Measurements from ENCODE around the gene RAB40A.

RAB40A gene, protein sequence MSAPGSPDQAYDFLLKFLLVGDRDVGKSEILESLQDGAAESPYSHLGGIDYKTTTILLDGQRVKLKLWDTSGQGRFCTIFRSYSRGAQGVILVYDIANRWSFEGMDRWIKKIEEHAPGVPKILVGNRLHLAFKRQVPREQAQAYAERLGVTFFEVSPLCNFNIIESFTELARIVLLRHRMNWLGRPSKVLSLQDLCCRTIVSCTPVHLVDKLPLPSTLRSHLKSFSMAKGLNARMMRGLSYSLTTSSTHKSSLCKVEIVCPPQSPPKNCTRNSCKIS

DNA sequence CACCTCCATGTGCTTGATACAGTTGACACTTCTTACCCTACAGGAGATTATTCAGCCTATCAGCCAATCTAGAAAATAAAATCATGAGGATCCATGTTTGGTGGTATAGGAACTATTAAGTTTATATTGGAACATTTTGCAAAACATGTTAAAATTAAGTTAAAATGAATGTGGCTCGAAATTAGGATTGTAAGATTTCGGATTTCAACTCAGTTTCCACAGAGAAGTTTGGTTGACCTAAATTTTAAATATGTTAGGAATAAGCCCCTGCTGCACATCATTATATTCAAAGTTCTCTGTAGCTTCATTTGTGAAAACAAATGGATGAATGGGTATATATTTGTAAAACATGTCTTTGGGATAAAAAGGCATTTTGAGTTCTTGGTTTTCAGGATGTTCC, at the start of gene RAB40A:
TSS of gene RAB40A (minus strand) at position 101 of the 400 bp plus-strand sequence. CDS start 18,733 bp downstream, outside the sequence.
- no peak for DNase-seq

DNA sequence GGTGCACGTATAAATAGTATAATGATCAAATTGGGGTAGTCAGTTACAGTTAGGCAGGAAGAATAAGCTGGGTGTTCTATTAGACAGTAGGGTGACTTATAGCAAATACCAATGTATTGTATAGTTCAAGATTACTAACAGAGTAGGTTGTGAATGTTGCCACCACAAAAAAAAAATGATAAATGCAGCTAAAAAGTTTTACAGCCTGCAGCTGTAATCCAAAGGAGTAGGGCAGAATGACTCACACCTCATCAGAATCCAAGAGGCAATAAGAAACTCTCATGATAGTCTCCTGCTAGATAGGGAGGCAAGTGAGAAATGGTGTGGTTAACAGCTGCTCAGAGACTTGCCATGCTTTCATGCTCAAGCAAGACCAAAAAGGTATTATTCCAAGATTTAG, 46.5 kb upstream of the RAB40A start:
- DNase-seq, result no peak

DNA sequence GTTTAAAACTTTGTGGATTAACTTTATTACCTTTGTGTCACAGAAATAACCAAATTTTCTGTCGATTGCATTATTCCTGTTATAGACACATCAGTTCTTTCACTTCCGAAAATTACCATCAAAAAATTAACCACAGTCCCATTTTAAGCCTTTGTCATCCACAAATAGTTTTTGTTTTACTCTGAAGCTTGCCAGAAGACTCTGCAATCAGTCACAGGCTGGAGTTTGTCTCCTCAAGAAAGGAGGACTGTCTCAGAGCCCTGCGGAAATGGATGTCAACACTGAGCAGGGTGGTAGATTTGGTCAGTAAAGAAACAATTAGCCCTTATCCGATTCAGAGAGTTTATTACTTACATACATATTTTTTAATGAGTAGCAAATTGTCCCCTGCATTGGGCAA, 45.9 kb upstream of the RAB40A start:
- DNase-seq, result no peak

DNA sequence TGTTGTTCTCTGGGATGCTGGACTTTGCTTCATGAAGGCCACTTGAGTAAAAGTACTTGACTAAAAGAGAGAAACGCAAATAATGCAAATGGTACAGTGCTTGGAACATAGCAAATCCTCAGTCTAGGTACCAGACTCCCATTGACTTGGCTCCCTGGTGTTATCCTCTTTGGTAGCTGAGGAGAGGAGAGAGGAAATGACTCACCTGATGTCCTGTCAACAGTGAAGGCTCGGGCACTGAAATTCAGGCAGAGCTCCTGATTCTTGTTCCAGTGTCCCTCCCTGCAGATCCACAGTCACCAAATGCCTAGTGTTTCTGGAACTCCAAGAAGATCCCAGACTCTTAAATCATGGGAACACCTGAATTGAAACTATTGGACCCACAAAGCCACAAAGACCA, 43.5 kb upstream of the RAB40A start:
- no peak for DNase-seq

DNA sequence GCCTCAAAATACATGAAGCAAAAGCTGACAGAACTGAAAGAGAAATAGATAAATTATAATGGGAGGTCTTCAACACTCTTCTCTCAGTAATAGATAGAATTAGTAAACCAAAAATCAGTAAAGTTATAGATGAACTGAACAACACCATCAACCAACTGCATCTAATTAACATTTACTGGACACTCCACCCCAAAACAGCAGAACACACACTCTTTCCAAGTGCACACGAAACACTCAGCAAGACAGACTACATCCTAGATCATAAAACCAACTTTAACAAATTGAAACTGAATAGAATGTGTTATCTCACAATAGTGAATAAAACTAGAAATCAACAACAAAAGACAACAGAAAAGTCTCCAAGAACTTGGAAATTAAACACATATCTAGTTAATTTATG, 41.0 kb upstream of the RAB40A start:
- DNase-seq, result no peak

DNA sequence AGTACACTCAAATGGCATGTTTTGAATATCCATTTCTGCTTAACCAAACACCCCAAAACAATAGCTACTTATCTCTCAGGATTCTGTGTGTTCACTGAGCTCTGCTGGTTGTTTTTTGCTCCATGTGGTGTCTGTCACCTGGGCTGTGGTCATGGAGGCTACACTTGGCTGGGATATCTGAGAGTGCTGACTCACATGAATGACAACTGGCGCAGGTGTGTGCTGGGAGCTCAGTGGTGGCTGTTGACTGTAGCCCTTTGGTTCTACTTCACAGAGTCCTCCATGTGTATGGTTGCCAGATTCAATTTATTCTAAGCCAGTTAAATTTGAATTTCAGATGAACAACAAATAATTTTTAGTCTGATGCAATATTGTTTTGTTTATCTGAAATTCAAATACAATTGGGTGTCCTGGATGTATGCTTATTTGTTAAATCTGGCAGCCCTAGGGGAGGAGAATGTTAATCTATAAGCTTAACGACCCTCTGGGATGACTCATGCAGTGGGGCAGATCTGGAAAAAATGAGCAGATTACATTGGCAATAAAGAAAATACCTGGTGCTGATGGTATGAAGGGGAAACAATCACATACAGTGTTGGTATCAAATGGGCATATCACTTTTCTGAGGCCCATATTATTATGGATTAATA, 37.8 kb upstream of the RAB40A start:
- DNase-seq, result no peak

DNA sequence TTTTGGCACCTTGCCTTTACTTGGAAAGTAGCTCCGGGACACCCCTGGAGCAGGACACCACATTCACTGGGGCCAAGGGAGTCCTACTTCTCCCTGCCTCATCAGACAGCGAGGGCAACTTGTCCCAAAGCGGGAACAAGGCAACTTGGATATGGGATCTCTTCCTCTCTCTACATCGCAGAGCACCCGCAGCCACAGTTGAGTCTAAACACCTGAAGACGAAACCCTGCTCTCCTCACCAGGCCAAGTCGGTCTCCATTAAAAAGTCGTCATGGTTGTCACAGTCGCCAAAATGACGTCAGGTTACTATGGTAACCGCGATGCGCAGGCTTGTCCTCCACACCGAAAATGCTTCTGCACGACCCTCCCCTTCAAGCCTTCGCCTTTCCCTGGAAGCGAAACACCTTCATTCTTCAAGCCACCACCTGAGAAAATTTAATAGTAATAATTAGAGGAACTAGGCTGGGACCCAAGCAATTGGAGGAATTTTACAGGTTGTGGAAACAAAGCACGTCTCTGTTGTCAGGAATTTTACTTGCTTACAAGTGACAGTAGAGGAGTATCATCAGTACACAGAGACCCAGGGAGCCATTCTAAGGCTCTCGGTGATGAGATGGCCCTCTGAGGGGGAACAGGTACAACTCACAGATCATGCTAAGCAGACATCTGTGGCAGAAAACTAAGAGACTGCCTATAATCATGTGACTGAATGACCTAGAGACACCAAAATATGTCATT, 35.6 kb upstream of the RAB40A start:
- peak; percentile 49 for DNase-seq

DNA sequence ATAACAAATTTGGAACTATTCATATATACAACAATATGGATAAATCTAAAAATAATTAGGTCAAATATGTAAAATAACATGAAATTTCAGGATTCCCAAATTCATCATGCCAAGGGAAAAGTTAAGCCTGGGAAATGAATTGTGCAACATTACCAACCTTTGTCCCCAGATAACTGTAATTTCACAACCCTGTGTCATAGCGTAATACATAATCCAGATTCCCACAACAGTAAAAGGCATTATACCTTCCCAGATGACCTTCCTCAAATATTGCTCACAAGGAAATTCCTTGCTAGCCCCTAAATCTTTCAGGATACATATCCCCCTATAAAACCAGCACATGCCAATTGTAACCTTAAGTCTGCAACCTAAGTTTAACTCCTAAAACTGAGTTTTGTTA, 32.9 kb upstream of the RAB40A start:
- DNase-seq, result no peak

DNA sequence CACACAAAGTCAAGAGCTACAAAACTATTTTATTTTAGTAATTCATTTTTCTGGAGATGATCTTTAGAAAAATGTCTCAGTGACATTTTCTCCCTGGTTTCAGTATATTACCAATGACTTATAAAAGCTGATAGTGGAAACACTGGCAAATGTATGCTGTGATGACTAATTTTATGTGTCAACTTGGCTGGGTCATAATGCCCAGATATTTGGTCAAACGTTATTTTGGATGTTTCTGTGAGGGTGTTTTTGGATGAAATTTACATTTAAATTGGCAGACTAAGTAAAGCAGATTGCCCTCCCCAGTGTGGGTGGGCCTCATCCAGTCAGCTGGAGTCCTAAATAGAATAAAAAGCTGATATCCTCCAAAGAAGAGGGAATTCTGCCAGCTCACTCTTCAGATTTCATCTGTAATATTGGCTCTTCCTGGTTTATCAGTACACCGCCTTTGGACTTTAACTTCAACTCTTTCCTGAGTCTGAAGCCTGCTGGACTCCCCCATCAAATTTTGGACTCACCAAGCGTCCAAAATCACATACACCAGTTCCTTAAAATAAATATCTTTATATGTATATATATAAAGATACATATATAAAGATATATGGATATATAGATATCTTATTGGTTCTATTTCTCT, 31.2 kb upstream of the RAB40A start:
- DNase-seq, result no peak

DNA sequence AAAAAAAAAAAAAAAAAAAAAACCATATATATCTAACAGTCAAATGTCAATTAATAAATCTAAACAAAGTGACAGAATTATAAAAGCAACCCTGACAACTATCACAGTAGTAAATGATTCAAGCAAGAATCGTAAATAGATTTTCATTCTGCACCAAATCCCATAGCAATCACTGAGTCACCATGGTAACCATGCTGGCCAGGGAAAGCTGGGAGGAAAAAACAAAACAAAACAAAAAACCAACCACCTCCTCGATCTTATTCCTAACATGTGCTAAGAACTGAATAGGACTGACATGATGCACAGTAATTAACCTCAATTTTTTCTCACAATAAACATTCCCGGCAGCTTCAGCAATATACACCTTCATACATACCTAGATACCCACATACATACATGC, 30.6 kb upstream of the RAB40A start:
- DNase-seq, result no peak

DNA sequence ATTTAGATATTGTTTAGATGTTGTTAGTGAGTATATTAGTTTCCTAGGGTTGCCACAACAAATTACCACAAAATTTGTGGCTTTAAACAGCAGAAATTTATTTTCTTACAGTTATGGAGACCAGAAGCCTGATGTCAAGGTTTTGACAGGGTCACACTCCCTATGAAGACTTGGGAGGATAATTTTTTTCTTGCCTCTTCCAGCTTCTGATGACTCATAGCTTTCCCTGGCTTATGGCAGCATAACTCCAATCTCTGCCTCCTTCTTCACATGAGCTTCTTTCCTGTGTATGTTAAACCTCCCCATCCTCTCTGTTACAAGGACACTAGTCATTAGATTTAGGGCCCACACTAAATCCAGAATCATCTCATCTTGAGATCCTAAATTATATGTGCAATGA, 20.9 kb upstream of the RAB40A start:
- no peak for DNase-seq

DNA sequence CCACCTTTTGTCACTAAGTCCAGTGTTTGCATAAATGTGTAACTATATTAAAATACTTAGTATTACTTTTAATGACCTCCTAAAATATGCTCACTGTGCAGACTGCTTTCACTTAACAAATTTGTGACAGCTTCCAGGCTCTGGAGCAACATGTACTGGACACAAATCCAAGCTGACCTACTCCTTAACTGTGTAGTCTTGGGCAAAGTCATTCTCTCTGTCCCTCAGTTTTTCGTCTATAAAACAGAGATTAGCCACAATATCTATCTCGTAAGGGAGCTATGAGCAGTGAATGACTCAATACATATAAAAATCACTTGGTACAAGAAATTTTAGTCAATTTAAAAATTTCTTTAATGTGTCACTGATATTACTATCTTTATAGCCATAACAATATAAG, 20.4 kb upstream of the RAB40A start:
- no peak for DNase-seq

DNA sequence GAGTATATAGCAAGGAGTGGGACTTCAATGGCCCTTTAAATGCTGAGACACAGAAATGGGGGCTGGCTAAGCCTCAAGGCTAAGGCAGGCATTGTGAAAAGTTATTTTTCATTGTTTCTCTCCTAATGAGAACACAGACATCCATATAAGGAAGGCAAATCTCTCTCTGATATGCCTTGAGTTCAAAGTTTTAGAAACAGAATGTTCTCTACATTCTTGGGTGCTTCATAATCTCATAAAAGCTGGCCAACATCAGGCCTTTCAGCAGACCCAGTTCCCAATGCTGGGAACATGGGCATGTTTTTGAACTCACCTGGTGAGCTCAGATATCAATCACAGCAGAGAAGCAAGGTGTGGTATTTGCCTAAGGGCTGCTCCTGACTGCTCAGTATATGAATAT, 19.4 kb upstream of the RAB40A start:
- DNase-seq, result no peak

DNA sequence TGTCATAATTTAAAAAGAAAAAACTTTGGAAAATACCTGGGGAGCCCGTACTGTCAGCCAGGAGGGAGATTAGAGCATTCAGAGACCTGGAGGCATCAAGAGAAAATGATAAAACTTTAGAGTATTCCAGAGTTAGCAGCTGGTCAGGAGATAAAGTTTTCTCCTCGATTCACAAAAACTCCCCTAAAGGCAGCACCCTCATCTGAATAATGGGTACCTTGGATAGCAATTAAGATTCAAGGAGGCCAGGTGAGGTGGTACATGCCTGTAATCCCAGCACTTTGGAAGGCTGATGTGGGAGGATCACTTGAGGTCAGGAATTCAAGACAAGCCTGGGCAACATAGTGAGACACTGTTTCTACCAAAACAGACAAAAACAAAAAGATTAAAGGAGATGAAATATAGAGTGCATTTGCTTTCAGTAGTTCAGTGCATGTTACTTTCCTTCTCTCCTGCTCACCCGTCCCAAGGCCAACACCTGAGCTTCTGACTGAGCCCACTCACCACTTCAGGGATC, 18.6 kb upstream of the RAB40A start:
- DNase-seq, result no peak

DNA sequence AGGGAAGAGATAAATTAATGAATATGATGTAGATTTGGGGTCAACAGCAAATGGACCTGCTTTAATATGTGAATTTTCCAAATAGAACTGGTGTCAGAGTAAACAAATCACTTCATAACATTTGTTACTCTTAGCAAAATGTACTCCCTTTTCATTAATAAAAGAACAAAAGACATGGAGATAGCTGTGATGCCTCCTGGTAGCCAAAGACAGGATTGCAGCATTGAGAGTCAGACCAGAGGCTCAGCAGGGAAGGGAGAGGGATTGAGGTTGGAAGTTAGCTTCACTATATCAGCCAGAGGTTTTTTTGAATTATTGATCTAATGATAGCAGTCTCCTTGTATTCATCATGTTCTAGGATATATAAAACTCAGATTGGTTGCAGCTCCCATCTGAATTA, 17.4 kb upstream of the RAB40A start:
- DNase-seq, result no peak

DNA sequence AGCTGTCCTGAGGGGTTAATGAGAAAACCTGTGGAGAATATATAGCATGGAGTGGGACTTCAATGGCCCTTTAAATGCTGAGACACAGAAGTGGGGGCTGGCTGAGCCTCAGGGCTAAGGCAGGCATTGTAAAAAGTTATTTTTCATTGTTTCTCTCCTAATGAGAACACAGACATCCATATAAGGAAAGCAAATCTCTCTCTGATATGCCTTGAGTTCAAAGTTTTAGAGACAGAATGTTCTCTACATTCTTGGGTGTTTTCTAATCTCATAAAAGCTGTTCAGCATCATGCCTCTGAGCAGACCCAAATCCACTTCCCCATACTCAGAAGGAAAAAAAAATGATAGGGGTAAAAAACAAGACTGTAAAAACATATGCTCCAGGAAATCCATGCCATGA, 16.8 kb upstream of the RAB40A start:
- DNase-seq, result no peak

DNA sequence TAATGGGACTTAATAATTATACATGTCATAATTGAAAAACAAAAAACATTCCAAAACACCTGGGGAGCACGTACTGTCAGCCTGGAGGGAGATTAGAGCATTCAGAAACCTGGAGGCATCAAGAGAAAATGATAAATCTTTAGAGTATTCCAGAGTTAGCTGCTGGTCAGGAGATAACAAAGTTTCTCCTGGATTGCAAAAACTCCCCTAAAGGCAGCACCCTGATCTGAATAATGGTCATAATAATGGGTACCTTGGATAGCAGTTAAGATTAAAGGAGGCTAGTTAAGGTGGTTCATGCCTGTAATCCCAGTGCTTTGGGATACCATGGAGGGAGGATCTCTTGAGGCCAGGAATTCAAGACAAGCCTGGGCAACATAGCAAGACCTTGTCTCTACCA, 15.9 kb upstream of the RAB40A start:
- no peak for DNase-seq

DNA sequence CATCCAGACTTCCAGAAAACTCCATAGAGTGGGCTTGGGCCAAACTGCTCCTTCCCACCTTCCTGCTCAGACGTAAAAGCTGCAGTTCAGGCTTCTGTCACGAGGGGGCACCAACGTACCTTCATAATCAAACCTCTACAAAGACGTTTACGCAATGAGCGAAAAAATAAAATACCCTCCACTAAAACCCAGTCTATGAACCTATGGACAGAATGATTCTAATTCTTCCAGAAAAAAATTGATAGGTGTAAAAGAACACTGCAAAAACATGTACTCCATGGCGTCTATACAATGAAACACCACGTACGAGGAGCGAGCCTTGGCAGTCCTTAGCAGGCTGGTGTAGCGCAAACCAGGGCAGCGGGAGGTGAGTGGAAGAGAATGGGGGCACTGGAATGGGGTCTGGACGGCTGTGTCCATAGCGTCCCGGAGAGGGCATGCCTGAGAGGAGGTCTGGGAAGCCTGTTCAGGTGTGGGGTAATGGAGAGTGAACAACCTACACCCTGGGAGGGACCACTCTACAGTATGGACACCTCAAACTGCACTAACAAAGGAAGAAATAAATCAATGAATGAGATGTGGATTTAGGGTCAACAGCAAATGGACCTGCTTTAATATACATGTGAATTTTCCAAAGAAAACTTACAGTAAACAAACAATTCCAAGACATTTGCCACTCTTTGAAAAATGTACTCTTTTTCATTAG, 14.4 kb upstream of the RAB40A start:
- DNase-seq, result peak; percentile 75

DNA sequence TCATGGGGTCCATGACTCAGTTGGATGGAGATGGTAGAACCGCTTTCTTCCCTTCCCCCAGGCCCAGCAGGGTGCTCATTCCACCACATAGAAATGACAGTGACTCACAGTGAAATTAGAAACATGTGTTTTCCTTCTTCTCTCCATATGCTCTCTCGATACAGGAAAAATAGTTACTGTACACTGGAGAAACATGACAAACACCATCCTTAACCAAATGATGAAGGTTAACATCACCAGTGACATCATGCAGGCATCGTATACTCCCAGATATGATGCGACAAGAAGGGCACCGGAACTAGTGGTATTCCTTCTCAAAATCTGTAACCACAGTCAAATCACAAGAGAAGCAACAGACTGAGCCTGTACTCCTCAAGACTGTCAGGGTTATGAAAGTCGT, 11.7 kb upstream of the RAB40A start:
- no peak for DNase-seq

DNA sequence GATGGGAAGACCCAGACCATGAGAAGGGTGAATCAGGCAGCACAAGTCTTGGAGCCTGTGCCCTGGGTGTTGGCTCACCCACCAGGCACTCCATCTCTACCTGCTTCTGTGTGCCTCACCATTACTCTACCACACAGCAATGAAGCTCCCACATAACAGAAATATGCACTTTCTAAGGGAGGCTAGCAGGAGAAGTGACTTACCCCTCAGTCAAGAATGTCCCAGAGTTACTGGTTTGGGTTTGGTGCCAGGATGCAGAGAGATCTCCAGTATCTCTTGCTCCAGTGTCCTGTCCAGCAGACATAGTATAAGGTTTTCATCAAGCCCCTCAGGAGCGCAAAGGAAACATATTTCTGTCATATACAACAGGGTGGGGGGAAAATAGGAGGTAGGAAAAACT, 11.3 kb upstream of the RAB40A start:
- DNase-seq, result no peak

DNA sequence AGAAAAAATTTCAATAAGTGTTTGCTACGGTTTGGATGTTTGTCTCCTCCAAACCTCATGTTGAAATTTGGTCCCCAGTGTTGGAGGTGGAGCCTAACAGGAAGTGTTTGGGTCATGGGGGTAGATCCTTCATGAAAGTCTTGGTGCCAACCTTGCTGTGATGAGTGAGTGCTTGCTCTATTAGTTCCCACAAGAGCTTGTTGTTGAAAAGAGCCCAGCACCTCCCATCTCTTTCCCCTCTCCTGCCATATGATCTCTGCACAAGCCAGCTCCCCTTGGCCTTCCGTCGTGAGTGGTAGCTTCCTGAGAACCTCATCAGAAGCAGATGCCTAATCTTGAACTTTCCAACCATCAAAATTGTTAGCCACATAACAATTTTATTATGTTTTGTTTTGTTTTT, 10.3 kb upstream of the RAB40A start:
- no peak for DNase-seq

DNA sequence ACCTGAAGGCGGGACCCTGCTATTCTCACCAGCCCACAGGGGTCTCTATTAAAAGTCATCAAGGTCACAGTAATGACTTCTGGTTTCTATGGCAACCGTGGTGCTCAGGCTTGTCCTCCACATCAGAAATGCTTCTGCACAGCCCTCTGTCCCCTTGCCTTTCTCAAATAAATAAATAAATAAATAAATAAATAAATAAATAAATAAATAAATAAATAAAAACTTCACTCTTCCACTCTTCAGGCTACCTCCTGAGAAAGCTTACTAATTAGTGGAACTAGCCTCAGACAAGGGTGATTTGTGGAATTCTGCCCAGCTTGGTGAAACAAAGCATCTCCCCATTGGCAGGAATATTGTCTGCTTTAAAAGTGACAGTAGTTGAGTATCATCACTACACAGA, 5.5 kb upstream of the RAB40A start:
- no peak for DNase-seq

DNA sequence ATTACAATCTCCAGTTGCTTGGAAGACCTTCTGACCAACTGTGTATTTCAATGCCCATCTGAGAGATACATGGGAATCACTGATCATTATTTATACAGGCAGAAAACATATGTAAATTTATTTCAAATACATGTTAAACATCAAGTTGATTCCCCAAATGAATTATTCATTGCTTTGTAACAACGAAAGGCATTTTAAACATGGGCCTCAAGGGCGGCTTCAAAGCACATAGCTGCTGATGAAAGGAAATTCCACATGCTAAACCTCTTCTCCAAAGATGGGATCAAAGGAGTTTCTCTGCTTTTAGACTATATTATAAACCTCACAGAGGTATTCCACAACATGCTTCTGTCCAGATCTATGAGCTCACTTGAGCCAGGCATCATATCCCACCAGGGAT, 4.3 kb upstream of the RAB40A start:
- no peak for DNase-seq

All from activated CD4-positive, CD25-positive, alpha-beta regulatory T cell treated with anti-CD3 and anti-CD28 coated beads, Interleukin-2, amount 50 U/mL, for 72 hours (primary cell).